Measurements from ENCODE around the gene SGO2.
A peak's percentile ranks its signal among the peaks of the same experiment; 100 is the strongest.
"Not testable (repeated sequence)": the region's sequence is repeated elsewhere in the genome, so short reads cannot be mapped to it uniquely, and the experiment has no call there.

The SGO2 gene

GRCh38 chr2:200599206-200599605, 73.2 kb downstream of the SGO2 start:
- no peak for DNase-seq

- DNase-seq: no peak
These were observed 74.7 kb downstream of the SGO2 start for GRCh38 chr2:200600549-200601225.

- DNase-seq: no peak
These were observed 76.6 kb downstream of the SGO2 start for GRCh38 chr2:200602584-200602983.

GRCh38 chr2:200603972-200604371, 78.0 kb downstream of the SGO2 start:
- no peak for DNase-seq

DNA sequence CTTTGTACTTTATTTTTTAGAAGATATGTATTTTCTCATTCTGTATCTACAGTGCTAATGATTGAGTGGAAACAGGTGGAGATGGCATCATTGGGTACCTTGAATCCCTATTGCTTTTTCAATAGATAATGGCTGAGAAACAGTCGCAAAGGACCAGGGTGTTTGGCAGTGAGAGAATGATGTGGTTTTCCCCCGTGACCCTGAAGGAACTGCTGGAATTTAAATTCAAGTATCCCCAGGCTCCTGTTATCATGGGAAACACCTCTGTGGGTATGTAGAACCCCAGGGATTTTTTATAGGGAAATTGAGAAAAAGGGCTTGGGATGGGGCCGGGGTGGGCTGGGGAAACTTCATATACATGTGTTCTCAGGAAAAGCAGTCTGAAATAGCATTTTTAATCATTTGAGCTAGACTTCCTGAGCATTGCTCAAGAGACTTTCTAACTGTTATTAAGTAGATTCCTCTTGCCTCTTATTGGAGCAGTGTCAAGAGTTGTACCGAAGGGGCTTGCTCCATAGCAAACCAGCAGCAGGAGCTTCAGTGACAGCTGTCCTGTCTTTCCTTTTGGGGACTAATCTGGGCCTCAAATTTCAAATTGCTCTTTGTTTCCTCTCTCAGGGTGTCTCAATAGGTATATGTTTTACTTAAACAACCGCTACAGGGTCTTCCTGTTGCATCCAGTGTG, 78.7 kb downstream of the SGO2 start:
- no peak for DNase-seq

- DNase-seq: no peak
These were observed 82.5 kb downstream of the SGO2 start for GRCh38 chr2:200608341-200609027.

- no peak for DNase-seq
These were observed 83.1 kb downstream of the SGO2 start for GRCh38 chr2:200609028-200609614.

DNA sequence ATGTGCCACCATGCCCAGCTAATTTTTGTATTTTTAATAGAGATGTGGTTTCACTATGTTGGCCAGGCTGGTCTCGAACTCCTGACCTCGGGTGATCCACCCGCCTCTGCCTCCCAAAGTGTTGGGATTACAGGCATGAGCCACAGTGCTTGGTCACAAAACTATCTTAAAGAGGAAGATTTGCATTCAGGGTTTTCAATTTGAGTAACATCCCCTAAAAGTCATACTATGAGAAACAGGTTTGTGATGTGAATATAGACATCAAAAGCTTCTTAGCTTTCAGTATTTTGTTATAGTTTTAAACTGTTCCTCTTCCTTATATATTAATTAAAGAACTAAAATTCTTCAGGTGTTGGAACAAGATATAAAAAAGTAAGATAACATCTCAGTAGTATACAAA, 84.2 kb downstream of the SGO2 start:
- DNase-seq: not testable (repeated sequence)

GRCh38 chr2:200613692-200614091, 87.7 kb downstream of the SGO2 start:
- no peak for DNase-seq

- no peak for DNase-seq
These were observed 88.2 kb downstream of the SGO2 start for GRCh38 chr2:200614249-200614648.

GRCh38 chr2:200615247-200615646, 89.2 kb downstream of the SGO2 start:
- no peak for DNase-seq

DNA sequence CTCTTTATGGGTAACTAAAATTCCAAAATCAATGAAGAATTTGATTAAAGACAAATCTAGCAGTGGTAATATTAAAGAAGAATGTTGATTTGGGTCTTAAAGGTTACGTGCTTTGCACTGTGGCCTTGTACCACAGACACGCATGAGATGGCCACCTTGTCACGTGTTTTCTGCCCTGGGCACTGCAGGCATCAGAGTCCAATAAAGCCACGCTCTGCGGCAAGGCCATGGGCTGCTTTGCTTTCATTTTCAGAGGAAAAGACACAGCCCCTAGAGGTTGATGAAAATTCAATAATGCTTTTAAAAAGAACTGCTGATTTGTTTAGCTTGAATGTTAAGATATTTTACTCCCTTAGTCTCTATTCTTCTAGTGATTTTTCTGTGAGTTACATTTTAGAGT, 90.2 kb downstream of the SGO2 start:
- DNase-seq: no peak

- no peak for DNase-seq
These were observed 90.6 kb downstream of the SGO2 start for GRCh38 chr2:200616656-200617055.

GRCh38 chr2:200617156-200618053, 91.4 kb downstream of the SGO2 start:
- no peak for DNase-seq

GRCh38 chr2:200618054-200618419, 92.0 kb downstream of the SGO2 start:
- DNase-seq: no peak

DNA sequence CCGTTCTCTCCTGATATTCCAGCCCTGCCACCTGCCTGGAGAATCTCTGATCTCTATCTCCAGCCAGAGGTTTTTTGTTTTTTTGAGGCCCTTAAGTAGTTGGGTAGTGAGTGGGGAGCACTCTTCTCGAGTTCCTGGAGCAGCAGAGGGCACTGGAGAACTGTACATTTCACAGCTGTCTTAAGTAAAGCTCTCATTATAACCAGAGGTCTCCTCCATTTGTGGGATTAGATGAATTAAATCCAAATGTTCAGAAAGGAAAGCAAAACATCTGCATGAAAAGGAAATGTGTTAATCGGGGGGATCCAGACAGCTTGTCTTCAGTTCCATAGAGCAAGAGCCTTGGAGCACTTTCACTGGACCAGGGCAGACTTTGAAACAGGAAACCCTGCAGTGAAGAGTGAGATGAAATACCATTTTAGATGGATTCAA, 92.6 kb downstream of the SGO2 start:
- peak in 1 of 2 donors; percentile 63 for DNase-seq

GRCh38 chr2:200619279-200619678, 93.3 kb downstream of the SGO2 start:
- DNase-seq: no peak

DNA sequence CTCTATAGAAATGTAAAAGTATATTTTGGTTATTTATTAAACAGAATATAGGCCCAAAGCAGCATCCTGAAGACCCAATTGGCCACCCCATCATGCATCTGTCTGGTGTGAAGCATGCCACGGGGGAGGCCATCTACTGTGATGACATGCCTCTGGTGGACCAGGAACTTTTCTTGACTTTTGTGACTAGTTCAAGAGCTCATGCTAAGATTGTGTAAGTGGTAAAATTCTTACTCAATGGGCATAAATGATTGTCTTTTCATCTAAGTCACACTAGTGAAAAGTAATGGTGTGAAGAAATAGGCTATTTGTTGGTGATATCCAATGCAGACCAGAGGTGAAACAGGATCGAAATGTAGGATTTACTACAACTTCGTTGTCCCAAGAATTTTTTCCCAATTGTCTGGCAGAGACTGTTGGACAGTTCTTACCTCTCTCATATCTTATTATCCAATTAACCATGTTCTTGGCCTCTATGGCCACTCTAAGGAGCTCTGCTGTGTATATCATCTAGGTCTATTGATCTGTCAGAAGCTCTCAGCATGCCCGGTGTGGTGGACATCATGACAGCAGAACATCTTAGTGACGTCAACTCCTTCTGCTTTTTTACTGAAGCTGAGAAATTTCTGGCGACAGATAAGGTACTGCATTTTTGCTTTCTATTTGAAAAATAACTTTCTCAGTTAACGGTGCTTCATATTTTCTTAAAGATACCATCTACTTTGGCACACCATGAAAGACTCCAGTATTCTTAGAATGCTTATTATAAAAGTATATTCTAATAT, 94.8 kb downstream of the SGO2 start:
- no peak for DNase-seq

GRCh38 chr2:200622106-200622505, 96.1 kb downstream of the SGO2 start:
- DNase-seq: no peak

DNA sequence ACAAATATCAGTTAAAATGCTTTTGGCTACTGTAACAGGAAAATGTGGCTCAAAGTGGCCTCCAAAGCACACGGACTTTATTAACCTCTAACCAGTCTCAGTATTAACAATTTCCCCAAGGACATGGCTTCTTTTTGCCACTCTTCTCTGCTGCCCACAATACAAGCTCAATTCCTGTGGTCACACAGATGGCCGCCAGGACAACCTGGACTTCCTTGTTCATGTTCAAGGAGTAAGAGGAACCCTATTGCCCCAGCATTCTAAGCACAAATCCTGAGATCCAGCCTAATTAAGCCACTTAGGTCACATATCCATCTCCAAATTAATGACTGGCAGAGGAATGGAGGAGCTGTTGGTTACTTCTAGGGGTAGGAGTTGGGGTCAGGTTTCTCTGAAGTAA, 98.0 kb downstream of the SGO2 start:
- DNase-seq: no peak

- DNase-seq: no peak
These were observed 98.7 kb downstream of the SGO2 start for GRCh38 chr2:200624658-200625057.

DNA sequence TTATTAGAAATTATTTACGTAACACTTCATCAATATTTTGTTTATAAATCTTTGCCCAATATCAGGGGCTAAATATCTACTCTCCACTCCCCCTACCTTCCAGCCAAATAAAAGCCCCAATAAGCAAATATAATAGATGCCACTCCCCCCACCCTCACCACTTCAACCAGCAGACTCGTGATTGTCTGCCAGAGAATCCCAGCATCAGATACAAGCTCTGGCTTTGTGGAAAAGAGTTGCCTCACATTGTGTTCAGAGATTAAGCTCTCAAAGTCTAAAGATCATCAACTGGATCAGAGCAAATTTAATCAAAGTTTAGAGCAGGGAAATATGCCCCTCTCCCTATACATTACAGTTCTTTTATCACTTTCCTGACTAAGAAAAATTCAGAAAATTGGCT, 99.3 kb downstream of the SGO2 start:
- DNase-seq: no peak
